Measurements from ENCODE around the gene THAP12.

Gene THAP12

DNA sequence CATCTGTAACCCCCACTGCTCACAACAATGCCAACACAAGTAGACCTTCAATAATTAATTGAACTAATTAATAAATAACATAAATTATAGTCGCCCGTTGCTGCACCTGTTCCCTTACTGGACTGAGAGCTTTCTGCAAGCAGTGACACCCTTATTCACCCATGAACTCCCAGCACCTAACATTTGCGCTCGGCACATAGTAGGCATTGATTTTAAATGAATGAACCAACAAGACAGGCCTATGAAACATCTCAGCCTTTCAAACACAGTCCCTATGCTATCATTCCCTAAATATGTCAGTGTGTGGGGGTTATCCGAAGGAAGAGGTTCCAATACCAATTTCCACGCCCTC lies 1.1 kb downstream of the THAP12 start:
- DNase-seq = no peak

DNA sequence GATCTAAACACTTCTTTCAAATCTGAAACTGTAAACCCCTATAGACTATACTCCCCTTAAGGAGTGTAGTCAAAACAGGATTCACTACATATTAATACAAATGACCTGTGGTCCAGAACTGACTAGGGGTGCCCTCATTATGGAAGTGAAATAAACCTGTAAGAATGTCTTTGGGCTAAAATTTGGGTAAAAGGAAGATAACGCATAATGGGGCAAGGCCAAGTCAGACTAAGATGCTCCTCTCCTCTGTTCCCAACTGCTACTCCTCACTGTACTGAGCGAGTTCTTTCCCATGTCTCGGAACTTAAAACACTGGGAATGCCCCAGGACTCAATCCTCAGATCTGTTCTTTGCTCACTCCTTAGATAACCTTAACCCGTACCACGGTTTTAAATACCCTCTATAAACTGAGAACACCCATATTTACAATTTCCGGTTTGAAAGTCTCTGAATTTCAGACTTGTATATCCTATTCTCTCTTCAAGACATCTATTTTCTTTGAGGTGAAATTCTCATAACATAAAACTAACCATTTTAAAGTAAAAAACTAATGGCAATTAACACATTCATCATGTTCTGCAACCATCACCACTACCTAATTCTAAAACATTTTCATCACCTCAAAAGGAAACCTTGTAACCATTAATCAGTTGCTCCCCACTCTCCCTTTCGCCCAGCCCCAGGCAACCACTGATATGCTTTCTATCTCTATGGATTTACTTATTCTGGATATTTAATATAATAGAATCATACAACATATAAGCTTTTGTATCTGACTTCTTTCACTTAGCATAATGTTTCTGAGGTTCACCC lies 4.0 kb downstream of the THAP12 start:
- DNase-seq = no peak

DNA sequence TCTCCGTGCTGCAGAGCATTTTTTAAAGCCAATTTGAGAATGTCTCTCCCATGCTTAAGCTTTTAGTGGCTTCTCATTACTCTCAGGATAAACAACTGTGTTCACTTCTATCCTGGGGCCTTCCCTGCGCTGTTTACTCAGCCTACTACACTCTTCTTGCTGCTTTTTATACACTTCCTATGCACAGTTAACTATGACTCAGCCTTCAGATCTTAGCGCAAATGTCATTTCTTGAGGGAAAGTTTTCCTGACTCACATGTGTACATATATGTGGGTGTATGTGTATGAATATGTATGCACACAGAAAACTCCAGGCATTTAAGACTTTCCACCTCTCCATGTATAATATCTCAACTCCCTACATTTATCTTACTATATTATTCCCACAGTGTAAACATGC lies 9.8 kb downstream of the THAP12 start:
- DNase-seq = peak; percentile 78 to 95 (median 94)

DNA sequence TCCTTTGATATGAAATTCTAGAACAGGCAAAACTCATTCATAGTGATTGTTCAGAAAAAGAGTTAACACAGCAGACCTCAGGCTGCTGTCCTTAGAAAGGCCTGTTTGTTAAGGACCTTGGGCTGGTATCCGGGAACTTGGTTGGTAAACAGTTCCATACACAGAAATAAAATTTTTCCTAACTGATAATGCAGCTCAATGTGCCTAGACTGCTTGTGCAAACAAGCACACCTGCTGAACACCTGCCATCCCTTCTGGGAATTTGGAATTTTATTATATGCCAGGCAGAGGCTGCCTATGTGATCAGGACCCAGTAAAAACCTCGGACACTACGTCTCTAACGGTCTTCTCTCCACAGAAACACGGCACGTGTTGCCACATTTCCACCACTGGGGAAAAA lies 11.5 kb downstream of the THAP12 start:
- no peak for DNase-seq

DNA sequence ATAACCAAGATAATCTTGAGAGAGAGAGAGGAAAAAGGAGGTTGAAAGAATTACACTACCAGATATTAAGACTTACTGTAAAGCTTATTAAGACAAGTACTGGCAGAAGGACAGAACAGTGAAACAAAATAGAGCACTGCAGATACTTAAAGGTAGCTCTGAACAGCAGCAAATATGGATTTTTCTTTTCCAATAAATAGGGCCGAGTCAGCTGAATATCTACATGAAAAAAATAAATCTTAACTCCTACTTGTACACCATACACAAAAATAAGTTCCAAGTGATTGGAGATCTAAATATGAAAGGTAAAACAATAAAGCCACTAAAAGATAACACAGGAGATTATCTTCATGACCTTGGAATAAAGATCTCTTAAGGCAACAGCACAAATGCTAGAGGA lies 12.4 kb downstream of the THAP12 start:
- DNase-seq = no peak

DNA sequence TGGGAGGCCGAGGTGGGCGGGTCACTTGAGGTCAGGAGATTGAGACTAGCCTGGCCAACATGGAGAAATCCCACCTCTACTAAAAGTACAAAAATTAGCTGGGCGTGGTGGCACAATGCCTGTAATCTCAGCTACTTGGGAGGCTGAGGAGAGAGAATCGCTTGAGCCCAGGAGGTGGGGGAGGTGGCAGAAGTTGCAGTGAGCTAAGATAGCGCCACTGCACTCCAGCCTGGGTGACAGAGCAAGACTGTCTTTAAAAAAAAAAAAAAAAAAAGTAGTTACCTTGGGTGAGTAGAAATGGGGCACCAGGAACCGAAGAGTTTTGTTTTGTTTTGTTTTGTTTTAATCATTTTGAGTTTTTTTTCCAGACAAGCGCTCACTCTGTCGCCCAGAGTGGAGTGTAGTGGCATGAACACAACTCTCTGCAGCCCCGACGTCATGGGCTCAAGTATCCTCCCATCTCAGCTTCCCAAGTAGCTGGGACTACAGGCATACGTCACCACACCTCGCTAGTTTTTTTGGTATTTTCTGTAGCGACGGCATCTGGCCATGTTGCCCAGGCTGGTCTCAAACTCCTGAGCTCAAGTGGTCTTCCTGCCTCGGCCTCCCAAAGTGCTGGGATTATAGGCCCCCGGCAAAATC lies 15.8 kb downstream of the THAP12 start:
- no peak for DNase-seq

DNA sequence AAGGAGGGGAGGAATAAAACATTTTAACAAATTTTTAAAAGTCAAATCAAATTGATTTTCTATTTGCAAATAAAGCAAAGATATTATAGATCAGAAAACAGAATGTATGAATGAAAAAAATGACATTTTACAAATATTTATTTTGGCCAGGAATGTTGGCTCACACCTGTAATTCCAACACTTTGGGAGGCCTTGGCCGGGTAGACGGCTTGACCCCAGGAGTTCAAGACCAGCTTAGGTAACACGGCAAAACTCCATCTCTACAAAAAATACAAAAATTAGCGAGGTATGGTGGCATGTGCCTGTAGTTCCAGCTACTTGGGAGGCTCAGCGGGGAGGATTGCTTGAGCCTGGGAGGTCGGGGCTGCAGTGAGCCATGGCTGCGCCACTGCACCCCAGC lies 18.2 kb downstream of the THAP12 start:
- no peak for DNase-seq

DNA sequence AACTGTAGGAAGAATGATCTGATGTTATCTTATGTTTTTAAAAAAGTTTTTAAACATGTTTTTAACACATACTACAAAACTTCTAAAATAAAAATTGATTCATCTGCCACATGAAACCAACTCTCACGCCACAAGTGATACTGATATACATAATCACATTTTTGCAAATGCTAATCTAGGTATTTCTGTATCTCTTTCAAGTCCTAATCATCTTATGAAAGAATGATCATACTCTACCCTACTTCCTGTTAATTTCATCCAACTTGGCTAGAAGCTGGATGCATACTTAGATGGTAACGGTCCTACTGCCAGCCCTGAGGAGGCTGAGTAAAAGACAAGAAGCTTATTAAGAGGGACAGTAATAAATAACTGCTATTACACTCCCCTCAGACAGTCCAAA lies 19.2 kb downstream of the THAP12 start:
- no peak for DNase-seq

DNA sequence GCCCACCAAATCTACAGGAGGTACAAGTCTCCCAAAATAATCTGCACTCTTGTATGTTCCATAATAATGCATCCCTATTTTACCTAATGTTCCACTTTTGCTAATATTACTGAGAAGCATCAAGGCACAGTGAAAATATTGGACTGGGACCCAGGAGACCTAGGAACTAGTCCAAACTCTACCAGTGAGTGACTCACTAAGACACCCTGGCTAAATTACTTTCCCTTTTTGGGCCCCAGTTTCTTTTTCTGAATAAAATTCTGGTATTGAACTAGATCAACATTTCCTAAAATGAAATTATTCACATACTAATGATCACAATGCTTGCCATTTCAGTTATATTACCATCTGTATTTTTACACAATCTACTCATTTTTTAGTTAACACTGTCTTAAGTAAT lies 19.6 kb downstream of the THAP12 start:
- no peak for DNase-seq

DNA sequence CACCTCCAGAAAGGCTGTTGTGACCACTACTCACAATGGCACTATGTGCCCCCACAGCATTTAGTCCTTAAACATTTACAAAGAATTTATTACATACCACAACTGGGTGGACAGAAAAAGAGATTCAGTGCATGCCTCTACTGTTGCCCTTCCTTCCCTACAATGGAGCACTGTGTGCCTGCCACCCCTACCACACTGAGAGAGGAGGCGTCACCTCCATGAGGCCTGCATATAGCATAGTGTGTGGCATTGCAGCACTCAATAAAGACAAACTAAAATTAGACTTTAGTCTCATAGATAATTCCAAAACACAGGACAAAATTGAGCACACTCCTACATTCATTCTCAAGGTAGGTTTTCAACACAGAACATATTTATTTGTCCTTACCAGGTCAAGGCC lies 25.8 kb downstream of the THAP12 start:
- no peak for DNase-seq

DNA sequence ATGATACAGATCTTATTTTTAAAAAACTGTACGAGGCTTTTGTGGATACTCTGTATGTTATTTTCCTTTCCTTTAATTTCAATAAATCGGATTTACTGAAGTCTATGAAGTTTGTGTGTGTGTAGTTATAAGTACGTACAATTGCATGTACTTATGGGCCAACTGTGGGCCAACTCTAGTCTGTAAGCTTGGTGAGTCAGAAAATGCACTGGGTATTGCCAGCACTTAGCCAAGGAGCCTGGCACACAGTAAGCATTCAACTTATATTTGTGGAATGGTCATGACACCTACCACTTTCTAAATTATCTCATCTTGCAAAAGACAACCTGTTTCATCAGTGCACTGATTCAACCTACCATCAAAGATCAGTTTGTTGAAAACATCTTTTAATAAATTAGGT lies 32.6 kb downstream of the THAP12 start:
- DNase-seq = peak in 1 of 3 donors; percentile 22

DNA sequence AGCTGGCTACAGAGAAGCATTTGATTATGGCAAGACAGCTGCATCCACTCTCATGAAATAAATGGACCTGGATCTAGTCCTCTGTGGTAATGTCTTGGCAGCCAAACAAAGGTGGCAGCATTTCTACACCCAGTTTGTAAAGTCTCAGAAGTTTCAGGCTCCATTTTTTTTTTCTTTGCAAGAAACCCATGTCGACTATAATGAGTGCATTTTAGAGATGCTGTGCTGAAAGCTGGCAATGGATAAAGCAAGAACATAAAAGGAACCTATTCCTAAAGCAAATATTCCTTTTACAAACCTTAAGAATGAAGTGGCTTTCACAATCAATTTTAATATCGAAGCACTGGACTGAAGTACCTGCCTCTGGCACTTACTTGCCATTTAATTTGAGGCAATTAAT lies 33.5 kb downstream of the THAP12 start:
- no peak for DNase-seq

DNA sequence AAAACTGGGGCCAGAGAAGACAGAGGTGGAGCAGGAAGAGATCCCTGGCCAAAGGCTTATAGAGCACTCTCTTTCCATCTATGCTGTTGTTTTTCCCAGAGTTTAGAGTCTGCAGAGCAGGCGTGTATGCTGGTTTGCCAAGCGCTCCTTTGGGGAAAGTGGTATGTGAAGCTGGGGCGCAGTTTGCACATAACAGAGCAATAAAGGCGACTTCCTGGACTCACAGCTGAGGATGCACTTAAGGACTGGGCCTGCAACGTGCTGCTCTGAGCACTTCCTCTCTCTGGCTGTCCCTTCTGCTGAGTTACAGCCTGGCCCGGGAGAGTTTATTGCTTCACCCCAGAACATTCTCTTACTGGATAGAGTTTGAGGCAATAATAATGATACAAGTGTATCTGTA lies 41.7 kb downstream of the THAP12 start:
- DNase-seq = peak; percentile 81 to 82 (median 81)

DNA sequence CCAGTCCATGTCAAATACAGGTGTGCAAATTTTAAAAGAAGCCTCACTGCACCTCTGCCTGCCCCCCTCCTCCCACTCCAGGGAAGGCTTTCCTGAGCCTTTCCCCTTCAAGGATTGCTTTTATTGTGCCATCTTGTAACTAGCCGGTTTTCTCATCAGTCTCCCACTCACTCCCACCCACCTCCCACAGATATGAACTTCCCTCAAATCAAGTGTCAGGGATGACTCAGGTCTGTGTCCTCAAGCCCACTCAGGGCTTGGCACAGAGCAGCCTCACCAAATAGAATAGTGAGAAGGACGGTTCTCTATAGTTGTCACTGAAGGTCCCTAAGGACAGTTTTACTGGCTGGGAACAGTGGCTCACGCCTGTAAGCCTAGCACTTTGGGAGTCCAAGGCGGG lies 43.0 kb downstream of the THAP12 start:
- peak; percentile 77 to 86 (median 79) for DNase-seq

DNA sequence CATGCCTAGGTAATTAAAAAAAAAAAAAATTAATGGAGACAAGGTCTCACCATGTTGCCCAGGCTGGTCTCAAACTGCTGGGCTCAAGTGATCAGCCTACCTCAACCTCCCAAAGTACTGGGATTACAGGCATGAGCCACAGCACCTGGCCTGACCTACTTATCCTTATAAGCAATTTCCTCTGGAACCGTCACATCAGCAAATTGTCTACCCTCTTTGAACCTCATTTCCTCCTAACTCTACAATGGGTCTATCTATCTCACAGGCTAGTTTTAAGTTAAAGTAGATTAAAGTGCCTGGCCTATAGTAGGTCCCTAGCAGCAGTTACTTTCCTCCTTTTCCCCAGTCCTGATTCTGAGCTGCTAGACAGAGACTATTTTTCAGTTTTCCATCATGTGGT lies 43.5 kb downstream of the THAP12 start:
- no peak for DNase-seq

DNA sequence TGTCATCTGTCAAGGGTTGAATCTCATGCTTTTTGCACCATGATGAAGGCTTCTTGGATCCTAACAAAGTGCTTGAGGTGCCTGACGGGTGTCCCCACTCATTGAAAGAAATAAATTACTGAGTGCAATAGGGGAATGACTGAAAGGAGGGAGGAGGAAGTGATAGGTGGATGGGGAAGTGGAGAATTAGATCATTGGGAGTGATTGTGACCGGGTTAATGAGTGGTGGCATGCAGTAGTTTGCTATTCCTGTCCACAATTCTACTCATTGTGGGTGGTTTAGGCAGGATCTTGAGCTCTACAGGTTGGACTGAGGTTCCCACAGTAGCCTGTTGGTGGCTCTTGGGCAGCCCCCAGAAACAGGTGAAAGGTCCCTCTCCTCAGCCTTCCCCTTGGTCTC lies 44.3 kb downstream of the THAP12 start:
- DNase-seq = peak; percentile 28 to 51 (median 45)

DNA sequence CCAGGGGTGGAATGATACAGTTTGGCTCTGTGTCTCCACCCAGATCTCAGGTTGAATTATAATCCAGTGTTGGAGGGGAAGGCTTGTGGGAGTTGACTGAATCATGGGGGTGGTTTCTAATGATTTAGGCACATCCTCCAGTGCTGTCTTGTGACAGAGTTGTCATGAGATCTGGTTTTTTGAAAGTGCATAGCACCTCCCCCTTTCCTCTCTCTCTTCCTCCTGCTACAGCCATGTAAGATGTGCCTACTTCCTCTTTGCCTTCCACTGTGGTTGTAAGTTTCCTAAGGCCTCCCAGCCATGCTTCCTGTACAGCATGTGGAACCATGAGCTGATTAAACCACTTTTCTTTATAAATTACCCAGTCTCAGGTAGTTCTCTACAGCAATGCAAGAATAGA lies 45.1 kb downstream of the THAP12 start:
- peak; percentile 87 to 94 (median 93) for DNase-seq

DNA sequence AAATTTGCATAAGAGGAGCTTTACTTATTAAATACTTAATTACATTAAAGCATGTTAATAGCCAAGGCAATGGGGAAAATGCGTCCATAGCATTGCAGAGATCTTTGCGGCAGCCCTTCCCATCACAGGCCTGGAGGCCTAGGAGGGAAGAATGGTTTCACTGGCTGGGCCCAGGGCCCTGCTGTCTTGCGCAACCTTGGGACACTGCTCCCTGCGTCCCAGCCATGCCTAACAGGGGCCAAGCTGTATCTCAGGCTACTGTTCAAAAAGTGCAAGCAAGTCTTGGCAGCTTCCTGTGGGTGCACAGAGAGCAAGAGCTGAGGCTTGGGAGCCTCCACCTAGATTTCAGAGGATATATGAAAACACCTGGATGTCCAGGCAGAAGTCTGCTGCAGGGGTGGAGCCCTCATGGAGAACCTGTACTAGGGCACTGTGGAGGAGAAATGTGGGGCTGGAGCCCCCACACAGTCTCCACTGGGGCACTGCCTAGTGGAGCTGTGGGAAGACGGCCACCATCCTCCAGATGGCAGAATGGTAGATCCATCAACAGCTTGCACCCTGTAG lies 46.0 kb downstream of the THAP12 start:
- no peak for DNase-seq

DNA sequence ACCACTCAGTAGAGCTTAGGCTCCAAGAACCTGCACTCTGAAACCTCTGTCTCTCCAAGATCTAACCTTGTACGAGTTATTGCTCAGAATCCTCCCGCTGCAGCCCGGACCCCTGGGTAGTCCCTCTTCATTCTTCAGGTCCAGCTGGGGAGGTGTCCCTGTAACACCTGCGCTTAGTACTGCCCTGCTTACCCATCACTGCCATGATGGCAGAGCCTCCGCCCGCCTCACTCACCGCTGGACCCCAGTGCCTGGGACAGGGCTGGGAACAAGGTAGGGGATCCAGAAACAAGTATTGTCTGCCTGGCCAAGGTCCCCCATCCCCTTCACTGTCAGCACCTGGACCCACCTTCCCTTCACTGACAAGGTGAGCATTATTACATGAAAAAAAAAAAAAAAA lies 50.3 kb downstream of the THAP12 start:
- DNase-seq = no peak

DNA sequence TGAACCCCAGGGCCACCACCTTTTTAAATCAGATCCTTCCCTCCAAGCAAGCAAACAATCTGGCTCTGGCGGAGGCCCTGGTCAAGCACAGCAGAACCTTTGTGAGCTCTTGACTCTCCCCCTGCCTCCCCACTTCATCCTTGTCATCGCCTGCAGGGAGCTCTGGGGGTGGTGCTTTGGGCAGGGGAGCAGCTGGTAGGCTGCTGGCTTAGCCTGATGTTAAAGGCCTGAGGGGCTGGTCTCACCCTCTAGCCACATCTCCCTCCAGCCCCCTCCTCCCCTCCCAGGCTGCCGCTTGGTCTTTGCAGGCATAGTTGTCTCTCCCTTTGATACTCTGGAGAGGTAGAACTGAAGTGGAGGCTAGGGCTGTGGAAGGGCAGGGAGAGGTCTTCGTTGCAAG lies 50.9 kb downstream of the THAP12 start:
- no peak for DNase-seq

DNA sequence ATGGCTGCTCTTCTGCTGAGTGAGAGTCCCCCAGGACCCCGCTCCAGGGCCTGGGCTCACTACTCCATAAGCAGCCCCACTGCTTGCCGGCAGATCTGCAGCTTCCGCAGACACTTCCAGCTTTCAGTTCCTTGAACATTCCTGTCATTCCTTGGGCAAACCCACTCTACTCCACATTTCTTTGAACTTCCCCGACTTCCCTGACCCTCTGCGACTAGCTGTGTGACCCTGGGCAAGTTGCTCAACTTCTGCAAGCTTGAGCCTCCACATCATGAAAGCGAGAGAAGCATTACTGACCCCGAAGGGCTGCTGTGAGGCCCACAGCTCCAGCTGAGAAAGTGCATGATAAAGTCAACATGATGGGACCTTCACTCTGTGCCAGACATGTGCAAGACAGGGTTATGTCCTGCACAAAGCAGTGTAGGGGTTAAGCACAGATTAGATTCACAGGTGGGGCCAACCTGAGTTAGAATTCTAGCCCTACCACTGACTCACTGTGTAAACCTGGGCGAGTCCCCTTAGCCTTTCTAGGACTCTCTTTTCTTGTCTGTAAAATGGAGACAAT lies 51.8 kb downstream of the THAP12 start:
- DNase-seq = no peak

DNA sequence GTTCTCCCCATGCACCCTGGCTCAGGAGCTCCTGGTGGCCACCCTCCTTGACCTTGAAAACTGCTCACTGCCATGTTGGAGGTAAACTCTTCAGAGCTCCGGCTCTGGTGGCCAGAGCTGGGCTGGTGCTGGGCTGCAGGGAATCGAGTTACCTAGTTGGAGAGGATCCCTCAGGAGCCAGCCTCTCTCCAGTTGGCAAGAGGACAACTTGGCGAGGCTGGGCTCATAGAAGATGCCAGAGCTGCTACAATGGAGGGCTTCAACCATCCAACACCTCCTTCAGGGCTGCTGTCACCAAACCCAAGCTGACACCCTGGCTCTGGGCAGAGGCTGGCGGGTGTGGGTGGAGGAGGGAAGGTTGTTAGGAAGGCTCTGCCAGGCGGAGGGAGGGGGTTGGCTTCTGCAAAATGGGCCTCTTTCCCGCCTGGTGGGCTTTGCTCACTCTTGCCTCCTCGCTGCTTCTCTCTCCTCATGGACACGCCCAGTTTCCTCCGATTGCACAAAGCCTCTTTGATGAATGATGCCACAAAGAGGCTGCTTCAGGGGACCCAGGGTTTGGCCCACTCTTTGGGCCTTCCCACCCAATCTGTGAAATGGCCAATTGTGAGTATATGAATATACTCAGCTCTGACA lies 53.1 kb downstream of the THAP12 start:
- DNase-seq = no peak

DNA sequence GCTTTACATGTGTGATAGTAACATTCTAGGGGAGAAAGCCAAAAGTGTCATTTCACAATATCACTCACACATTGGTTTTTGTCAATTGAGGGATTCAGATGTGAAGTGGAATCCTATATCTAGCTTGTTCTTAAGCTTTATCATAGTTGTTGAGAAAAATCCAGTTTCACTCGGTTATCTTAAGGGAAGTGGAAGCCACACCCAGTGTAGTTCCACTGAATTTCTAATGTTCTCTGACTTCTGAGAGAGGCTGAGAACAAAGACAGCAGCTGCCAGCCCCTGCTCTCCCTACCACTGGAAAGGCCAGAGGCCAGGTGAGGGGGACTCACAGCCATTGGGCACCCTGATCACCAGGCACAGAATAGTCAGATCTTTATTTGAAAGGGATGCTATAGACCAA lies 53.7 kb downstream of the THAP12 start:
- DNase-seq = no peak

DNA sequence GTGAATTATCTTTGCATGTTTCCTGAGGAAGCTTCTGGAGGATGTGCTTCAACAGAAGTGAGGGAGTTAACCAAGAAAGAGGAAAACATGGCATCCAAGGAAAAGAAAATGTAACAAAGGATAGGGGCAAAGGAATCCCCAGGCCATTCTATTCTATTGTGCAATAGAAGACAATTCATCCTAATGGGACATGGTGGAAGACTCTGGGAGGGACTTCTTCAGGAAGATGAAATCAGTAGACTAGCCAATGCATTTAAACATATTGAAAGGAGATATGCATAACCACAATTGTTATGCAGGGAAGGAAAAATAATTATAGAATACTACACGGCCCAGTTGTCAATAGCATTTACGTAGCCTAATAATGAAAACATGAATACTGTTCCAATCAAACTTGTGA lies 55.7 kb downstream of the THAP12 start:
- no peak for DNase-seq
